Measurements from ENCODE around the gene KIF3B. TPM values are rescaled to one million over a fixed set of nuclear protein-coding genes. Genes with fewer than 3 reads are reported as not detected.
"Not testable (repeated sequence)": the region's sequence is repeated elsewhere in the genome, so short reads cannot be mapped to it uniquely, and the experiment has no call there.

Gene KIF3B
- total RNA-seq, 2 donors from 2014 or later, result 22.6 to 23.5 TPM

- H3K4me1 ChIP-seq (replicated peaks), result no peaks in the 10 kb centered on the region
- TF ChIP-seq POLR2AphosphoS5 (IDR thresholded peaks at IDR 0.05) (no peak), POLR2A (IDR thresholded peaks at IDR 0.05) (no peak)
- TF ChIP-seq, protein P1, sequence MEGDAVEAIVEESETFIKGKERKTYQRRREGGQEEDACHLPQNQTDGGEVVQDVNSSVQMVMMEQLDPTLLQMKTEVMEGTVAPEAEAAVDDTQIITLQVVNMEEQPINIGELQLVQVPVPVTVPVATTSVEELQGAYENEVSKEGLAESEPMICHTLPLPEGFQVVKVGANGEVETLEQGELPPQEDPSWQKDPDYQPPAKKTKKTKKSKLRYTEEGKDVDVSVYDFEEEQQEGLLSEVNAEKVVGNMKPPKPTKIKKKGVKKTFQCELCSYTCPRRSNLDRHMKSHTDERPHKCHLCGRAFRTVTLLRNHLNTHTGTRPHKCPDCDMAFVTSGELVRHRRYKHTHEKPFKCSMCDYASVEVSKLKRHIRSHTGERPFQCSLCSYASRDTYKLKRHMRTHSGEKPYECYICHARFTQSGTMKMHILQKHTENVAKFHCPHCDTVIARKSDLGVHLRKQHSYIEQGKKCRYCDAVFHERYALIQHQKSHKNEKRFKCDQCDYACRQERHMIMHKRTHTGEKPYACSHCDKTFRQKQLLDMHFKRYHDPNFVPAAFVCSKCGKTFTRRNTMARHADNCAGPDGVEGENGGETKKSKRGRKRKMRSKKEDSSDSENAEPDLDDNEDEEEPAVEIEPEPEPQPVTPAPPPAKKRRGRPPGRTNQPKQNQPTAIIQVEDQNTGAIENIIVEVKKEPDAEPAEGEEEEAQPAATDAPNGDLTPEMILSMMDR (IDR thresholded peaks at IDR 0.05), result no peak
- intact Hi-C loops (cut with DNase I), result loop anchor here (5.0 to 10.0 kb wide), 2 partner anchors 119 to 306 kb away; no protein-coding TSS in a partner anchor
- no peaks in the 10 kb centered on the region for H3K27me3 ChIP-seq (replicated peaks; ENCODE audit: insufficient read depth)
- H3K4me3 ChIP-seq, result no peak overlapping the region
- WGBS, result 94% methylated on average over 7 of the region's 7 CpGs
- H3K36me3 ChIP-seq, result no peaks in the 10 kb centered on the region
- no peak overlapping the region for H3K27ac ChIP-seq
- H3K9me3 ChIP-seq, result no peaks in the 10 kb centered on the region
- DNase-seq (ENCODE audit: low spot score), result no peak
These were observed 61.2 kb downstream of the KIF3B start for GRCh38 chr20:32338665-32339064.

GRCh38 chr20:32339116-32339515, 61.7 kb downstream of the KIF3B start:
- intact Hi-C loops (cut with DNase I), result loop anchor here (5.0 to 10.0 kb wide), 2 partner anchors 118 to 306 kb away; no protein-coding TSS in a partner anchor
- H3K27ac ChIP-seq, result no peak overlapping the region
- no peaks in the 10 kb centered on the region for H3K4me1 ChIP-seq (replicated peaks)
- 74% methylated on average over 2 of the region's 2 CpGs for WGBS
- H3K9me3 ChIP-seq, result no peaks in the 10 kb centered on the region
- DNase-seq (ENCODE audit: low spot score), result no peak
- H3K4me3 ChIP-seq, result no peak overlapping the region
- H3K36me3 ChIP-seq, result no peaks in the 10 kb centered on the region
- no peak for TF ChIP-seq POLR2A (IDR thresholded peaks at IDR 0.05)
- no peak for TF ChIP-seq POLR2AphosphoS5 (IDR thresholded peaks at IDR 0.05)
- TF ChIP-seq, protein P1 (IDR thresholded peaks at IDR 0.05), result no peak
- no peaks in the 10 kb centered on the region for H3K27me3 ChIP-seq (replicated peaks; ENCODE audit: insufficient read depth)

- H3K27me3 ChIP-seq (replicated peaks; ENCODE audit: insufficient read depth); H3K4me3 ChIP-seq; H3K27ac ChIP-seq; H3K36me3 ChIP-seq; intact Hi-C loops (cut with DNase I); DNase-seq (ENCODE audit: low spot score); H3K9me3 ChIP-seq; H3K4me1 ChIP-seq (replicated peaks): not testable (repeated sequence)
- 96% methylated on average over 2 of the region's 2 CpGs for WGBS
These were observed 63.6 kb downstream of the KIF3B start for GRCh38 chr20:32341053-32341452.

- TF ChIP-seq POLR2AphosphoS5 (IDR thresholded peaks at IDR 0.05) (no peak), POLR2A (IDR thresholded peaks at IDR 0.05) (no peak)
- TF ChIP-seq, protein P1 (IDR thresholded peaks at IDR 0.05), result no peak
- Histone ChIP-seq H3K36me3 (no peaks in the 10 kb centered on the region), H3K9me3 (no peaks in the 10 kb centered on the region), H3K4me1 (replicated peaks) (peaks cover 5% of the 10 kb centered on the region), H3K27ac (no peak overlapping the region), H3K27me3 (replicated peaks; ENCODE audit: insufficient read depth) (no peaks in the 10 kb centered on the region), H3K4me3 (no peak overlapping the region)
- intact Hi-C loops (cut with DNase I), result no loop called here
- 86% methylated on average over 3 of the region's 3 CpGs for WGBS
- no peak for DNase-seq (ENCODE audit: low spot score)
These were observed 66.0 kb downstream of the KIF3B start for GRCh38 chr20:32343439-32343838.

DNA sequence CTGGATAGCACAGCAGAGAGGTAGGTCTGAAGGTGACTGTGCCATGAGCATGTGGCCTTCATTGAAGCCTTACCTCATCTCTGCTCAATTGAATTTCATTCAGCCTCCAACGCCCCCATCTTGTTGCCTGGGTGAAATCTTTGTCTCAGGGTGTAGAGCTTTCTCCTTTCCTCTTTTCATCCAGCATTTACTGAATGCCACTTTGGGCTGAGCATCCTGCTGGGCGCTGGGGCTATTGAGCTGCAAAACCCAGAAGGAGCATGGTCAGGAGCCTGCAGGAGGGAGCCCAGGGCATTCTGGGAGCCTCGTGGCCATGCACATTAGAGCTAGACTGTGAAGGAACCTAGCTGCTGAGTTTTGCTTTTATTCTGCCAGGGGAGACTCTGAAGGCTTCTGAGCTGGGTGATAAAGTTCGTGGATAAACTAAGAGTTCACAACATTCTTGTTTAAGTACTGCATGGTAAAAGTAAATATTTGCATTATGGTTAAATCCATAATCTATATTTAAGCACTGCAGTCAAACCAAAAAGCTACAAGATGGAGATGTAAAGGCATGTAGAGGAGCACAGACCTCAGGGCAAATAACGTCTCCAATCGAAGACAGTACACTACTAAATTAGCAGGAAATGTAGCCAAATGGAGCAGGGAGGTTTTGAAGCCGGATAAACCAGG, 67.5 kb downstream of the KIF3B start:
- no peak for DNase-seq (ENCODE audit: low spot score)

More for the DNA sequence above, 67.5 kb downstream of the KIF3B start:
- no peaks in the 10 kb centered on the region for H3K9me3 ChIP-seq
- H3K36me3 ChIP-seq, result no peaks in the 10 kb centered on the region
- TF ChIP-seq POLR2AphosphoS5 (IDR thresholded peaks at IDR 0.05) (no peak), POLR2A (IDR thresholded peaks at IDR 0.05) (no peak)
- TF ChIP-seq, protein P1 (IDR thresholded peaks at IDR 0.05), result no peak
- H3K4me3 ChIP-seq, result no peak overlapping the region
- no peak overlapping the region for H3K27ac ChIP-seq
- peaks cover 5% of the 10 kb centered on the region for H3K4me1 ChIP-seq (replicated peaks)
- H3K27me3 ChIP-seq (replicated peaks; ENCODE audit: insufficient read depth), result no peaks in the 10 kb centered on the region
- intact Hi-C loops (cut with DNase I), result no loop called here
- WGBS, result 29% methylated on average over 7 of the region's 7 CpGs
